CD4-positive, alpha-beta T cell (primary cell): Measurements from ENCODE around the gene PRSS36. TPM values are rescaled to one million over a fixed set of nuclear protein-coding genes. Genes with fewer than 3 reads are reported as not detected.

ENCODE experiments used
- ATAC-seq: fragments of 200-7000 bp; cut with Tn5 transposase; one replicate; pipeline ENCODE4 v1.10.0; 2022; ENCODE audit warnings: mild to moderate bottlenecking; ENCODE audit not compliant: poor library complexity
- CTCF ChIA-PET: fragments of 350-600 bp; sonication (Branson Sonifier 250); formaldehyde crosslinking; loops from one replicate; lab custom pipeline; 2021; ENCODE audit warnings: antibody characterized with exemption, inconsistent platforms; lab: Charles Lee
- POLR2A ChIA-PET: fragments of 350-600 bp; sonication (Branson Sonifier 250); formaldehyde crosslinking; loops from one replicate; lab custom pipeline; 2021; ENCODE audit warnings: antibody characterized with exemption, inconsistent platforms; lab: Charles Lee
- DNase-seq, 14 experiments: peaks; one replicate each; pipeline ENCODE4 v3.0.0-alpha.2; 2013 to 2020; ENCODE audit warnings: mixed read lengths in 2 of 14
- H3K27ac ChIP-seq, 2 donors: one replicate each; pipeline versions ENCODE4 v1.5.1 to v1.7.0; 2013; ENCODE audit warnings: low read length in 2 of 2, low read depth in 1 of 2, mild to moderate bottlenecking in 1 of 2
- H3K27me3 ChIP-seq, 2 experiments: 1 replicate in 1 of 2; 2 replicates in 1 of 2; pipeline versions ENCODE4 v1.6.1 to v1.7.0; 2013; ENCODE audit warnings: low read length in 2 of 2, control low read depth in 1 of 2, mild to moderate bottlenecking in 1 of 2, moderate library complexity in 1 of 2; ENCODE audit not compliant: insufficient read depth in 2 of 2, control insufficient read depth in 1 of 2
- H3K36me3 ChIP-seq: one replicate; pipeline ENCODE4 v1.6.1; 2013; ENCODE audit warnings: low read length, control low read depth; ENCODE audit not compliant: insufficient read depth
- H3K4me1 ChIP-seq: one replicate; pipeline ENCODE4 v1.6.1; 2013; ENCODE audit warnings: low read length, control low read depth; ENCODE audit not compliant: insufficient read depth
- H3K4me3 ChIP-seq: one replicate; pipeline ENCODE4 v1.5.1; 2013; ENCODE audit warnings: mild to moderate bottlenecking, low read length, moderate library complexity
- H3K9me3 ChIP-seq, 2 experiments: 1 replicate in 1 of 2; 2 replicates in 1 of 2; pipeline versions ENCODE4 v1.6.1 to v1.7.0; 2013; ENCODE audit warnings: low read length in 2 of 2, mild to moderate bottlenecking in 2 of 2, control low read depth in 1 of 2, moderate library complexity in 1 of 2; ENCODE audit not compliant: control insufficient read depth in 1 of 2, insufficient read depth in 1 of 2
- H3K27ac Mint-ChIP-seq: one replicate; pipeline ENCODE4 v1.8.0; 2020; ENCODE audit warnings: mixed read lengths
- H3K27me3 Mint-ChIP-seq: one replicate; pipeline ENCODE4 v1.8.0; 2021; ENCODE audit warnings: mixed read lengths
- H3K36me3 Mint-ChIP-seq: one replicate; pipeline ENCODE4 v1.8.0; 2021; ENCODE audit warnings: low read depth, mixed read lengths
- H3K4me1 Mint-ChIP-seq: one replicate; pipeline ENCODE4 v1.8.0; 2021; ENCODE audit warnings: low read depth, mixed read lengths
- H3K4me3 Mint-ChIP-seq: one replicate; pipeline ENCODE4 v1.8.0; 2020; ENCODE audit warnings: mild to moderate bottlenecking, mixed read lengths
- H3K9me3 Mint-ChIP-seq: one replicate; pipeline ENCODE4 v1.8.0; 2020; ENCODE audit warnings: mixed read lengths
- intact Hi-C, 2 experiments: fragments of 100-400 bp; cut with DNase I in 1 of 2; cut with micrococcal nuclease in 1 of 2; formaldehyde crosslinking; loops; one replicate each; pipeline versions ENCODE4 v1.15.1 to v1.9.0; 2023 to 2025; cut with DNase I, micrococcal nuclease
- total RNA-seq, 174 experiments: library from RNA in 2 of 174; stranded (reverse) in 2 of 174; gene quantifications; one replicate each; pipeline ENCODE4 v1.2.3 and lab custom pipeline; 2021 to 2026
- TF ChIP-seq, protein P1 (sequence below): fragments of 200-600 bp; IDR thresholded peaks from one replicate; pipeline ENCODE4 v1.8.0; 2022; ENCODE audit warnings: antibody characterized with exemption, mild to moderate bottlenecking

Gene PRSS36
- total RNA-seq, 2 experiments from 2014 or later: 0.33 to 0.56 TPM

- H3K4me3 ChIP-seq: no peak overlapping the region
- Mint-ChIP-seq H3K27me3 (no peaks in the 10 kb centered on the region), H3K4me1 (peaks cover 85% of the 10 kb centered on the region), H3K27ac (peak overlapping the region; percentile 95), H3K4me3 (peak overlapping the region; percentile 97), H3K9me3 (no peaks in the 10 kb centered on the region), H3K36me3 (peaks cover 94% of the 10 kb centered on the region)
- CTCF ChIA-PET: interaction anchor here (2.0 kb wide), 1 partner anchor 17 kb away, joined by 5 read pairs; no protein-coding TSS in a partner anchor
- no peaks in the 10 kb centered on the region for H3K9me3 ChIP-seq
- intact Hi-C loops: loop anchor here (5.0 to 10.0 kb wide), 5 partner anchors 111 to 681 kb away; partner anchors contain the start of genes STX4 (in 1 of the 2), ZNF646 (in 1 of the 2) and ZNF668 (in 1 of the 2)
- H3K27ac ChIP-seq: no peak overlapping the region
- DNase-seq: peak in 1 of 14 experiments; percentile 18
- TF ChIP-seq, protein P1, sequence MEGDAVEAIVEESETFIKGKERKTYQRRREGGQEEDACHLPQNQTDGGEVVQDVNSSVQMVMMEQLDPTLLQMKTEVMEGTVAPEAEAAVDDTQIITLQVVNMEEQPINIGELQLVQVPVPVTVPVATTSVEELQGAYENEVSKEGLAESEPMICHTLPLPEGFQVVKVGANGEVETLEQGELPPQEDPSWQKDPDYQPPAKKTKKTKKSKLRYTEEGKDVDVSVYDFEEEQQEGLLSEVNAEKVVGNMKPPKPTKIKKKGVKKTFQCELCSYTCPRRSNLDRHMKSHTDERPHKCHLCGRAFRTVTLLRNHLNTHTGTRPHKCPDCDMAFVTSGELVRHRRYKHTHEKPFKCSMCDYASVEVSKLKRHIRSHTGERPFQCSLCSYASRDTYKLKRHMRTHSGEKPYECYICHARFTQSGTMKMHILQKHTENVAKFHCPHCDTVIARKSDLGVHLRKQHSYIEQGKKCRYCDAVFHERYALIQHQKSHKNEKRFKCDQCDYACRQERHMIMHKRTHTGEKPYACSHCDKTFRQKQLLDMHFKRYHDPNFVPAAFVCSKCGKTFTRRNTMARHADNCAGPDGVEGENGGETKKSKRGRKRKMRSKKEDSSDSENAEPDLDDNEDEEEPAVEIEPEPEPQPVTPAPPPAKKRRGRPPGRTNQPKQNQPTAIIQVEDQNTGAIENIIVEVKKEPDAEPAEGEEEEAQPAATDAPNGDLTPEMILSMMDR: no peak
- H3K27me3 ChIP-seq: no peaks in the 10 kb centered on the region
- ATAC-seq: no peak
- H3K36me3 ChIP-seq: peaks cover 65% of the 10 kb centered on the region
- POLR2A ChIA-PET: interaction anchor here (1.3 to 6.6 kb wide), 2 partner anchors 15 to 41 kb away, joined by 3 to 89 read pairs; partner anchors contain the start of gene PYCARD
- H3K4me1 ChIP-seq: peaks cover 69% of the 10 kb centered on the region
Observed at GRCh38 chr16:31183432-31184428, 33.9 kb upstream of the PRSS36 start.

DNA sequence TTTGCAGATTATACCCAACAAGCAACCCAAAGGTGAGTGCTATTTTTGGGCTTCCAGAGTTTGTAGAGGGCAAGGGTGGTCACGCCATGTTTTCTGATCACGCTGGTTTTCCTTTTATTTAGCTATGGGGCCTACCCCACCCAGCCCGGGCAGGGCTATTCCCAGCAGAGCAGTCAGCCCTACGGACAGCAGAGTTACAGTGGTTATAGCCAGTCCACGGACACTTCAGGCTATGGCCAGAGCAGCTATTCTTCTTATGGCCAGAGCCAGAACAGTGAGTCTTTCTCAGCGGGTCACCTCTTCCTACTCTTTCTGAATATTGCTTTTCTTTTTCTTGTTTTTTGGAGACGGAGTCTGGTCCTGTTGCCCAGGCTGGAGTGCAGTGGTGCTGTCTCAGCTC is 32.5 kb upstream of the PRSS36 start:
- Histone ChIP-seq H3K4me3 (peak overlapping the region; percentile 87), H3K27me3 (no peaks in the 10 kb centered on the region), H3K36me3 (peaks cover 51% of the 10 kb centered on the region), H3K9me3 (no peaks in the 10 kb centered on the region), H3K27ac (peak overlapping the region in 1 of 2 donors; percentile 21), H3K4me1 (peaks cover 76% of the 10 kb centered on the region)
- POLR2A ChIA-PET: interaction anchor here (1.7 to 6.6 kb wide), 2 partner anchors 17 to 40 kb away, joined by 13 to 89 read pairs; partner anchors contain the start of gene PYCARD
- intact Hi-C loops: loop anchor here (5.0 to 10.0 kb wide), 5 partner anchors 110 to 682 kb away; partner anchors contain the start of genes STX4 (in 1 of the 2), ZNF646 (in 1 of the 2) and ZNF668 (in 1 of the 2)
- TF ChIP-seq, protein P1: no peak
- DNase-seq: no peak
- peak overlapping the region; percentile 95 for H3K27ac Mint-ChIP-seq
- no peak for ATAC-seq
- peaks cover 80% of the 10 kb centered on the region for H3K36me3 Mint-ChIP-seq
- no peaks in the 10 kb centered on the region for H3K9me3 Mint-ChIP-seq
- no peaks in the 10 kb centered on the region for H3K27me3 Mint-ChIP-seq
- H3K4me3 Mint-ChIP-seq: peak overlapping the region; percentile 97
- peaks cover 82% of the 10 kb centered on the region for H3K4me1 Mint-ChIP-seq
- CTCF ChIA-PET: interaction anchor here (0.9 to 2.0 kb wide), 2 partner anchors 18 to 40 kb away, joined by 3 to 5 read pairs; no protein-coding TSS in a partner anchor
